Body of pancreas (tissue), 4 donors: ENCODE measurements around the gene ECHS1. TPM values are rescaled to one million over a fixed set of nuclear protein-coding genes. Genes with fewer than 3 reads are reported as not detected.
A peak's percentile ranks its signal among the peaks of the same experiment; 100 is the strongest.

Experiments
- ATAC-seq: fragments of 150-250 bp; one replicate; pipeline ENCODE4 v1.9.1; 2016
- DNase-seq, 4 donors: peaks; one replicate each; pipeline ENCODE4 v3.0.0-alpha.2; 2019
- H3K27ac ChIP-seq, 4 donors: fragments of 200-600 bp; sonication (generic); 1 replicate in 3 of 4; 2 replicates in 1 of 4; pipeline versions ENCODE4 v1.5.1 to v1.6.1; 2016 to 2019; ENCODE audit warnings: mild to moderate bottlenecking in 1 of 4, mixed read lengths in 1 of 4, moderate library complexity in 1 of 4
- H3K27me3 ChIP-seq, 2 donors: fragments of 200-600 bp; sonication (generic); one replicate each; pipeline ENCODE4 v1.6.0; 2016; ENCODE audit warnings: mild to moderate bottlenecking in 1 of 2
- H3K36me3 ChIP-seq, 2 donors: fragments of 200-600 bp; sonication (generic); replicated peaks in 1 of 2; 2 replicates each; pipeline ENCODE4 v1.5.1; 2016; ENCODE audit warnings: low read depth in 2 of 2; ENCODE audit not compliant: insufficient read depth in 1 of 2
- H3K4me1 ChIP-seq: fragments of 200-600 bp; sonication (generic); one replicate; pipeline ENCODE4 v1.6.0; 2016
- H3K4me3 ChIP-seq, 2 donors: fragments of 200-600 bp; sonication (generic); 1 replicate in 1 of 2; 2 replicates in 1 of 2; pipeline ENCODE4 v1.5.1; 2016 to 2019
- H3K9me3 ChIP-seq, 3 donors: fragments of 200-600 bp; sonication (generic); 1 replicate in 2 of 3; 2 replicates in 1 of 3; pipeline ENCODE4 v1.5.1; 2016
- POLR2A ChIP-seq, 3 donors: fragments of 450-650 bp; IDR thresholded peaks; one replicate each; pipeline ENCODE4 v1.6.1; 2016; ENCODE audit warnings: antibody characterized with exemption in 3 of 3, mild to moderate bottlenecking in 2 of 3
- WGBS, 2 donors: methylation state at CpG; one replicate each; pipeline ENCODE4 v1.1.5; 2017; 5-methylcytosine and 5-hydroxymethylcytosine counted together
- intact Hi-C: fragments of 100-400 bp; cut with DNase I; formaldehyde crosslinking; loops from one replicate; pipeline ENCODE4 v1.15.1; 2023
- total RNA-seq, 2 donors: library from RNA; depleted of rRNA; stranded (reverse); fragments of >200 nt; gene quantifications; one replicate each; pipeline ENCODE4 v1.1.0, GENCODE V29; 2016
- TF ChIP-seq, protein P1 (sequence below), 7 experiments: fragments of 450-650 bp in 4 of 7; fragments of 200-600 bp in 3 of 7; sonication (generic) in 3 of 7; IDR thresholded peaks; one replicate each; pipeline ENCODE4 v1.5.1; 2016 to 2019; ENCODE audit warnings: antibody characterized with exemption in 7 of 7

ECHS1 gene
- total RNA-seq, 2 donors from 2014 or later = 44.4 to 71.9 TPM

- 6 to 11% methylated on average over 17 to 50 of the region's 51 CpGs for WGBS, 2 donors
- H3K9me3 ChIP-seq = no peaks in the 10 kb centered on the region
- no peaks in the 10 kb centered on the region for H3K36me3 ChIP-seq
- ATAC-seq (peak; percentile 93), DNase-seq (peak; percentile 67 to 77 (median 68))
- no peak for TF ChIP-seq POLR2A (IDR thresholded peaks at IDR 0.05)
- TF ChIP-seq, protein P1, sequence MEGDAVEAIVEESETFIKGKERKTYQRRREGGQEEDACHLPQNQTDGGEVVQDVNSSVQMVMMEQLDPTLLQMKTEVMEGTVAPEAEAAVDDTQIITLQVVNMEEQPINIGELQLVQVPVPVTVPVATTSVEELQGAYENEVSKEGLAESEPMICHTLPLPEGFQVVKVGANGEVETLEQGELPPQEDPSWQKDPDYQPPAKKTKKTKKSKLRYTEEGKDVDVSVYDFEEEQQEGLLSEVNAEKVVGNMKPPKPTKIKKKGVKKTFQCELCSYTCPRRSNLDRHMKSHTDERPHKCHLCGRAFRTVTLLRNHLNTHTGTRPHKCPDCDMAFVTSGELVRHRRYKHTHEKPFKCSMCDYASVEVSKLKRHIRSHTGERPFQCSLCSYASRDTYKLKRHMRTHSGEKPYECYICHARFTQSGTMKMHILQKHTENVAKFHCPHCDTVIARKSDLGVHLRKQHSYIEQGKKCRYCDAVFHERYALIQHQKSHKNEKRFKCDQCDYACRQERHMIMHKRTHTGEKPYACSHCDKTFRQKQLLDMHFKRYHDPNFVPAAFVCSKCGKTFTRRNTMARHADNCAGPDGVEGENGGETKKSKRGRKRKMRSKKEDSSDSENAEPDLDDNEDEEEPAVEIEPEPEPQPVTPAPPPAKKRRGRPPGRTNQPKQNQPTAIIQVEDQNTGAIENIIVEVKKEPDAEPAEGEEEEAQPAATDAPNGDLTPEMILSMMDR (IDR thresholded peaks at IDR 0.05) = peak; percentile 65 to 81 (median 72)
- peaks cover 11% of the 10 kb centered on the region for H3K4me1 ChIP-seq
- no peaks in the 10 kb centered on the region for H3K27me3 ChIP-seq
- no peak overlapping the region for H3K4me3 ChIP-seq
- intact Hi-C loops = no loop called here
- H3K27ac ChIP-seq = no peak overlapping the region
Measured at GRCh38 chr10:133318494-133319127, 54.5 kb downstream of the ECHS1 start.

DNA sequence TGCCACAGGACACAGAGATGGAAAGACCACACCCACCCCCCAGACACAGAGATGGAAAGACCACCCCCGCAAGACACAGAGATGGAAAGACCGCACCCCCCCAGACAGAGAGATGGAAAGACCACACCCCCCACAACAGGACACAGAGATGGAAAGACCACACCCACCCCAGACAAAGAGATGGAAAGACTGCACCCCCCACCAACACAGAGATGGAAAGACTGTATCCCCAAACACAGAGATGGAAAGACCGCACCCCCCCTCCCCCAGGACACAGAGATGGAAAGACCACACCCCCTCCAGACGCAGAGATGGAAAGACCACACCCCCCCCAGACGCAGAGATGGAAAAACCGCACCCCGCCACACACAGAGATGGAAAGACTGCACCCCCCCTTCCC is 56.4 kb downstream of the ECHS1 start:
- WGBS, 2 donors = 66 to 84% methylated on average over 3 to 6 of the region's 7 CpGs
- H3K4me1 ChIP-seq = peaks cover 11% of the 10 kb centered on the region
- DNase-seq = no peak
- H3K36me3 ChIP-seq = no peaks in the 10 kb centered on the region
- H3K9me3 ChIP-seq = no peaks in the 10 kb centered on the region
- no peak for ATAC-seq
- TF ChIP-seq, protein P1 (IDR thresholded peaks at IDR 0.05) = no peak
- no peak for TF ChIP-seq POLR2A (IDR thresholded peaks at IDR 0.05)
- H3K27ac ChIP-seq = no peak overlapping the region
- H3K4me3 ChIP-seq = no peak overlapping the region
- intact Hi-C loops = no loop called here
- H3K27me3 ChIP-seq = no peaks in the 10 kb centered on the region

DNA sequence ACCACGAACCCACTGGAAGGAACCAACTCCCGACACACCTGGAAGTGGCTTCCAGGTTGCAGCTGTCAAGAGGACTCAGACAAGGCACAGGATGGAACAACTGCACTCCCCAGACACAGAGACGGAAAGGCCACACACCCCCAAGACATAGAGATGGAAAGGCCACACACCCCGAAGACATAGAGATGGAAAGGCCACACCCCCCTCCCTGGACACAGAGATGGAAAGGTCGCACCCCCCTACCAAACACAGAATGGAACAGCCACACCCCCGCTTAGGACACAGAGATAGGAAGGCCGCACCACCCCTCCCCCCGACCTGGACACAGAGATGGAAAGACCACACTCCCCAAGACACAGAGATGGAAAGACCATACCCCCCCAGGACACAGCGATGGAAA is 56.9 kb downstream of the ECHS1 start:
- no peak for TF ChIP-seq POLR2A (IDR thresholded peaks at IDR 0.05)
- intact Hi-C loops = no loop called here
- ATAC-seq (no peak), DNase-seq (no peak)
- H3K4me1 ChIP-seq = peaks cover 11% of the 10 kb centered on the region
- no peaks in the 10 kb centered on the region for H3K27me3 ChIP-seq
- WGBS, 2 donors = 85 to 87% methylated on average over 6 to 8 of the region's 9 CpGs
- H3K36me3 ChIP-seq = no peaks in the 10 kb centered on the region
- H3K9me3 ChIP-seq = no peaks in the 10 kb centered on the region
- no peak overlapping the region for H3K4me3 ChIP-seq
- no peak overlapping the region for H3K27ac ChIP-seq

- Histone ChIP-seq H3K4me3 (no peak overlapping the region), H3K4me1 (peaks cover 11% of the 10 kb centered on the region), H3K36me3 (no peaks in the 10 kb centered on the region), H3K27ac (no peak overlapping the region), H3K9me3 (no peaks in the 10 kb centered on the region), H3K27me3 (no peaks in the 10 kb centered on the region)
- 82 to 90% methylated on average over 5 of the region's 5 CpGs for WGBS, 2 donors
- TF ChIP-seq, protein P1 (IDR thresholded peaks at IDR 0.05) = no peak
- no peak for TF ChIP-seq POLR2A (IDR thresholded peaks at IDR 0.05)
- no peak for DNase-seq
- intact Hi-C loops = no loop called here
- ATAC-seq = no peak
Measured at GRCh38 chr10:133315847-133316246, 57.3 kb downstream of the ECHS1 start.

DNA sequence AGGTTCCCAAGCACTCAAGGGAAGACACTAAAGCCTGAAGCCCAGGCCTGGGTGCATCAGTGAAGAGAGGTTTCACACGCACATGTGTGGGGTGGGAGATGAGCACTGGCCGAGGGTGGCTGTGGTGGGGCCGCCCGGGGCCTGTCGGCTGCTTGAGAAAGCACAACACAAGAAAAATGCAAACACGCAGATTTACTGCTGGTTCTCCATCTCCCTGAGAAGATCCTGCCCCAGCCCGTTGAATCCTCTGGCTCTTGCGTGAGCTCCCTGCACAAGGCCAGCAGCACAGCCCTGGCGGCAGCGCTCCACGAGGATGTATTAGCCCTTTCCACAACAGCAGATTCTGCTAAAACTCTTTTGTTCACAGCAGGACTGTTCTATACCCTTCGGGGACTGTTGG is 58.2 kb downstream of the ECHS1 start:
- ATAC-seq = no peak
- no peak for DNase-seq
- Histone ChIP-seq H3K4me3 (no peak overlapping the region), H3K4me1 (peaks cover 12% of the 10 kb centered on the region), H3K9me3 (no peaks in the 10 kb centered on the region), H3K27me3 (no peaks in the 10 kb centered on the region), H3K36me3 (no peaks in the 10 kb centered on the region), H3K27ac (no peak overlapping the region)
- WGBS, 2 donors = 89 to 94% methylated on average over 11 to 12 of the region's 12 CpGs
- TF ChIP-seq, protein P1 (IDR thresholded peaks at IDR 0.05) = no peak
- no peak for TF ChIP-seq POLR2A (IDR thresholded peaks at IDR 0.05)
- intact Hi-C loops = no loop called here
